SK-N-MC (cell line): ENCODE results near the gene HOXA11.

Source experiments
- DNase-seq: peaks from one replicate; pipeline ENCODE4 v3.0.0-alpha.2; 2011; ENCODE audit warnings: low read depth, low spot score
- H3K27ac ChIP-seq: fragments of 200-600 bp; sonication (generic); 2 replicates; pipeline ENCODE4 v1.5.1; 2016; ENCODE audit warnings: mixed run types
- H3K36me3 ChIP-seq: fragments of 200-600 bp; sonication (generic); 2 replicates; pipeline ENCODE4 v1.6.1; 2017; ENCODE audit warnings: antibody characterized with exemption, low read length, mixed read lengths; ENCODE audit not compliant: insufficient read depth
- H3K4me3 ChIP-seq: fragments of 200-600 bp; sonication (generic); 2 replicates; pipeline ENCODE4 v1.5.1; 2016
- H3K9ac ChIP-seq: fragments of 200-600 bp; sonication (generic); 2 replicates; pipeline ENCODE4 v1.8.0; 2017; ENCODE audit warnings: mixed run types, mixed read lengths; ENCODE audit not compliant: insufficient read length
- H3K9me3 ChIP-seq: fragments of 200-600 bp; sonication (generic); 2 replicates; pipeline ENCODE4 v1.6.1; 2017; ENCODE audit warnings: low read depth, mild to moderate bottlenecking, antibody characterized with exemption, low read length, moderate library complexity, mixed read lengths
- EZH2 ChIP-seq: fragments of 200-600 bp; sonication (generic); IDR thresholded peaks from one replicate; pipeline ENCODE4 v1.6.1; 2017; ENCODE audit warnings: antibody characterized with exemption
- FOXP2 ChIP-seq: optimal IDR thresholded peaks from 2 replicates; pipeline ENCODE3; 2011; ENCODE audit warnings: mild to moderate bottlenecking, moderate library complexity; ENCODE audit not compliant: insufficient read depth; ENCODE audit errors: extremely low read length, control extremely low read depth
- POLR2AphosphoS5 ChIP-seq: IDR thresholded peaks from 2 replicates; pipeline ENCODE4 v1.6.1; 2012; ENCODE audit warnings: mild to moderate bottlenecking, low read depth, low read length, borderline replicate concordance

HOXA11 gene

GRCh38 chr7:27184337-27185012 is 557 bp downstream of the HOXA11 start:
- Histone ChIP-seq H3K36me3 (no peaks in the 10 kb centered on the region), H3K27ac (no peak overlapping the region), H3K9ac (peak overlapping the region; percentile 33), H3K4me3 (peak overlapping the region; percentile 64), H3K9me3 (no peaks in the 10 kb centered on the region)
- TF ChIP-seq FOXP2 (no peak), POLR2AphosphoS5 (no peak), EZH2 (no peak)
- no peak for DNase-seq

- Histone ChIP-seq H3K4me3 (peak overlapping the region; percentile 64), H3K27ac (no peak overlapping the region), H3K36me3 (no peaks in the 10 kb centered on the region), H3K9me3 (no peaks in the 10 kb centered on the region), H3K9ac (peak overlapping the region; percentile 33)
- TF ChIP-seq EZH2 (no peak), POLR2AphosphoS5 (no peak), FOXP2 (no peak)
- DNase-seq: no peak
Observed at GRCh38 chr7:27183682-27184336, 1.2 kb downstream of the HOXA11 start.

DNA sequence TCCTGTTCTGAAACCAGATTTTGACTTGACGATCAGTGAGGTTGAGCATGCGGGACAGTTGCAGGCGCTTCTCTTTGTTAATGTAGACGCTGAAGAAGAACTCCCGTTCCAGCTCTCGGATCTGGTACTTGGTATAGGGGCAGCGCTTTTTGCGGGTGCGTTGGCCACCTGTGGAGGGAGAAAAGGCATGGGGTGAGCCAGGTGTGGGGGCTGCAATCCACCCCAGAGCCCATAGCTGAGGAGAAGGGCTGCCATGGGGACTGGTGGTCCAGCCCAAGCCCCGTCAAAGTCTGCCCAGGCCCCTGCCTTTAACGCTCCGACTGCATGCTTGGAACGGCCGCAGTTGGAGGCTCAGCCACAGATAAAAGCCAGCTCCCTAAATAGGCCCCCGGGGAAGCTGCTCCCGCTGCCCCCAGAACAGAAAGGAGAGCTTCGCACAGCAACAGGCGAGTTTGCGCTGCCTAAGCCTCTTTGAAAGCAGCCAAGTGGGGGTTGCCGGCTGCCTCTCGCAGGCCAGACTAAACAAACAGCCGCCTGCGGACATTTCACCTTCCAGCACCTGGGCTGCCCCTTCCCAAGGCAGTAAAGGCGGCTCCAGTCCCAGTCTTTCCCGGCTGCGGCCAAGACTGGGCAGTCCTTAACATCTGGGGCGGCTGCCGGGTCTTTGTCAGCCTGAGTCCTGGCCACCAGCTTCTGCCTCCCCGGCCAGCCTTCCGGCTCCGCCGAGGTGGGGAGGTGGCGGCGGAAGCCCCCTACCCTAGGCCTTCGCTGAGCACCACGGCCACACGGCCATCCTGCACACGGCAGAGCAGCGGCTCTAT is 2.0 kb downstream of the HOXA11 start:
- no peak overlapping the region for H3K9ac ChIP-seq
- no peak for DNase-seq
- no peaks in the 10 kb centered on the region for H3K9me3 ChIP-seq
- H3K4me3 ChIP-seq: no peak overlapping the region
- H3K27ac ChIP-seq: no peak overlapping the region
- H3K36me3 ChIP-seq: no peaks in the 10 kb centered on the region
- no peak for TF ChIP-seq POLR2AphosphoS5
- no peak for TF ChIP-seq FOXP2
- TF ChIP-seq EZH2: no peak

DNA sequence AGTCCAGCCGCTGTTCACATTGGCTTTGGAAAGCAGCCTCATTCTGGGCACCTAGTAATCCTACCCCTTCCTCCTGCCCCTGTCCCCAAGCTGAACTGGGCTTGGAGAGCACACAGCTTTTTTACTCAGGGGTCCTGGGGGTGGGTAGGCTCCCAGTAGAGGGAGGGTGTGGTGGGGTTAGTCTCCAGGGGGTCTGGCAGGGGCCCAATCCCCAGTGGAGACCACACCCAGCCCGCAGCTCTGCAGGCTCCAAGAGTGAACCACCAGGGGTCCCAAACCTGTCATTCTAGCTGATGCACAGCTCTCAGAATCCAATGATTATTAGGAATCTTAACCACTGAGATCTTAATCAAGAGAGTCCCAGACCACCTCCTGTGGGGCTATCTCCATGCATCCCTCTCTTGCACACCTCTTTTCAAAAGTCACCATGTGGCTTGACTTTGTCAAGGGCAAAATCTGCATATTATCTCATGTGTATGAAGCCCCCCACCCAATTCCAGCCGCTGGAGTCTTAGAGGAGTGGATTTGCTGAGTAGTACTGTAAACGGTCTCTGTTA is 2.7 kb downstream of the HOXA11 start:
- H3K9ac ChIP-seq: no peak overlapping the region
- no peak overlapping the region for H3K4me3 ChIP-seq
- H3K9me3 ChIP-seq: no peaks in the 10 kb centered on the region
- H3K36me3 ChIP-seq: no peaks in the 10 kb centered on the region
- TF ChIP-seq POLR2AphosphoS5 (no peak), EZH2 (no peak), FOXP2 (no peak)
- DNase-seq: no peak
- H3K27ac ChIP-seq: no peak overlapping the region

DNA sequence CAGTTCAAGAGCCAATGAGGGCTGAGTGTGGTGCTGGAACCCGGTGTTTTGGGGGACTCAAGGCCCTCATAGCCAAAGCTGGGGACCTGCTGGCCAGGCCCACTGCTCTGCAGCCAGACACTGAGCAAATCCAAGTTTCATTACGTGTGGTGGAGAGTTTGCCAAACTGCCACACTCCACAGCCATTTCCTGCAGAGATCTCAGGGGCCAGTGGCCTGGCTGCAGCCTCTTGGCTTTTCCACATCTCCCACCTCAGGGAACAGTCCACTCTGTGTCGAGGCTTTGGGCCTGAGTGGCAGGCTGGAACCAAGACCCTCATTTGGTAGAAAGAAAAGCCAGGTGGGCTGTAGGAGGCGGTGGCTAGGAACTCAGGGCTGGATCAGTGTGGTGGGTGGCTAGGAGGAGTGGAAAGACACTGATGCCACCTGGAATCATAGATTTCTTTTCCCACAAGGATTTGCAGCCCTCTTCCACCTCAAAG is 3.2 kb downstream of the HOXA11 start:
- TF ChIP-seq POLR2AphosphoS5 (no peak), EZH2 (no peak), FOXP2 (no peak)
- DNase-seq: no peak
- H3K9me3 ChIP-seq: no peaks in the 10 kb centered on the region
- no peak overlapping the region for H3K4me3 ChIP-seq
- H3K27ac ChIP-seq: no peak overlapping the region
- no peak overlapping the region for H3K9ac ChIP-seq
- H3K36me3 ChIP-seq: no peaks in the 10 kb centered on the region

DNA sequence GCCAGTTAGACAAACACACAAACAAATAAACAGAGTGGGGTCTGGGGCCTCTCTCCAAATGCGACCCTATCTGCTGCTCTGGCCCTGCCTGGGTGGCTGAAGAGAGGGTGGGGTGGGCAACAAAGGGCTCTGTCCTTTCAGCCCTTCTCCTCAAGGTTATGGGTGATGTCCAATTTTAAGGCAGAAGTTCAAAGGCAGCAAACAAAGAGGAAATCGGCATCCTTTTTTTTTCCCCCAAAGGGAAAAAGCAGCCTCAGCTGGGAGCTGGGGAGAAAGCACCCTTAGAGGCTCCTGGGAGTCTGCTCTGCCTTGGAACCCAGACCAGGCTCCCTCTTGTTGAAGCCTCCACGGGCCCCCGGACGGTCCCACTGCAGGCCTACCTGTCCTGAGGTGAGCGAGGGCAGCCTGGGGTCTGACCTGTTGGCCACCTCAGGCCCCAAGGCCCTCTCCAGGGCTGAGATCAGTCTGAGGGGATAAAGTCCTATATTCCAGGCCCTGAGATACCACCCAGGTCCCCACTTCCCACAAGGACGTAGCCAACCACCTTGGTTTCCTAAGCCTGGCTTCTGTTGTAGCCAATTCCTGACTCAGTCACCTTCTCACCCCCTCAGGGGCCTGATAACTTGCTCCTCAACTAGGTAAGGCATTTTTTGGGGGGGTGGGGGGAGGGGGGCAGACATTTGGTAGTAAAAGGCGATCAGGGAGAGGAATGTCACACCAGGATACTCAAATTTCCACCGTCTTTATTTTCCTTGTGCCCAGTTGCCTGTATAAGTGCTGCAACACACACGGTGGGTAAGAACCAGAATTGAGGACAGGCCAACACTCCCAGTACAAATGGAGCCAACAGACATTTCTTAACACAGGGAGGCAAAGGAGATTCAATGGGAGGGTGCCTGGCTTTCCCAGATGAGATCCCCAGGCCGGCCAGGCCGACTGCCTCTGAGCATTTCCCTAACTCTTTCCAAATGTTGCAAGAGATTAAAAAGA is 4.3 kb downstream of the HOXA11 start:
- H3K4me3 ChIP-seq: no peak overlapping the region
- no peaks in the 10 kb centered on the region for H3K9me3 ChIP-seq
- H3K36me3 ChIP-seq: no peaks in the 10 kb centered on the region
- TF ChIP-seq POLR2AphosphoS5 (no peak), EZH2 (no peak), FOXP2 (no peak)
- no peak overlapping the region for H3K27ac ChIP-seq
- no peak overlapping the region for H3K9ac ChIP-seq
- DNase-seq: no peak
